ENCODE measurements around the gene P3H2. TPM values are rescaled to one million over a fixed set of nuclear protein-coding genes. Genes with fewer than 3 reads are reported as not detected.

The P3H2 gene
- total and polyA plus RNA-seq, 2 experiments from 2014 or later, result 8.2 to 24.2 TPM

DNA sequence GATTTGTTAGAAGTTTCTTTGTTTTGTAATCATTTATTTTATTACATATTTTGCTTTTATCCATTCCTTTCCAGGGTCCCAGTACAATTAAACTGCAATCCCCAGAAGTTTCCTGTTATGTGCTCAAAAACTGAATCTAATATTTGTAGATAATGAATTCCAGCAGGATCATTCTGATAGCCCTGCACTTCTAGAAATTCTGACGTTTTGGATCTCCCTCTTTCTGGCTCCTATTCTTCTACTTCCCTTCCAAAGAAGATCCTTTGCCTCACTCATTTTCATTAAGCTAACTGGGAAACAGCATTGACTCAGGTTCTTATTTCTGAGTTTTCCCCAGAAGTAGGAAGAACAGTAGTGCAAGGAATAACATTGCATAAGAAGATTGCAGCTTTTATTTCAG, 9.9 kb downstream of the P3H2 start:
- Histone ChIP-seq H2AFZ (no peak overlapping the region), H3K79me2 (replicated peaks; ENCODE audit: insufficient read depth) (peaks cover 5% of the 10 kb centered on the region; the same call in 1 of the 2 replicates), H3K36me3 (ENCODE audit: insufficient read depth) (no peaks in the 10 kb centered on the region; the same call in 1 of the 2 replicates), H3K4me1 (ENCODE audit: insufficient read depth) (no peaks in the 10 kb centered on the region), H3K9me2 (ENCODE audit: insufficient read depth) (no peaks in the 10 kb centered on the region), H3K27me3 (ENCODE audit: insufficient read depth) (no peaks in the 10 kb centered on the region), H3K4me2 (no peak overlapping the region), H4K20me1 (replicated peaks; ENCODE audit: insufficient read depth) (no peaks in the 10 kb centered on the region), H3F3A (replicated peaks; ENCODE audit: low read depth) (no peaks in the 10 kb centered on the region), H3K4me3 (no peak overlapping the region), H3K27ac (ENCODE audit: low read depth) (no peak overlapping the region)
- Mint-ChIP-seq H3K36me3 (ENCODE audit: low read depth) (peaks cover 14% of the 10 kb centered on the region), H3K4me3 (no peak overlapping the region), H3K4me1 (peaks cover 16% of the 10 kb centered on the region; the same call in 2 of the 3 replicates), H3K9me3 (no peaks in the 10 kb centered on the region; the same call in 2 of the 3 replicates), H3K27ac (no peak overlapping the region), H3K27me3 (ENCODE audit: insufficient read depth, low read depth, poor library complexity) (no peaks in the 10 kb centered on the region)
- TF ChIP-seq, protein P1, sequence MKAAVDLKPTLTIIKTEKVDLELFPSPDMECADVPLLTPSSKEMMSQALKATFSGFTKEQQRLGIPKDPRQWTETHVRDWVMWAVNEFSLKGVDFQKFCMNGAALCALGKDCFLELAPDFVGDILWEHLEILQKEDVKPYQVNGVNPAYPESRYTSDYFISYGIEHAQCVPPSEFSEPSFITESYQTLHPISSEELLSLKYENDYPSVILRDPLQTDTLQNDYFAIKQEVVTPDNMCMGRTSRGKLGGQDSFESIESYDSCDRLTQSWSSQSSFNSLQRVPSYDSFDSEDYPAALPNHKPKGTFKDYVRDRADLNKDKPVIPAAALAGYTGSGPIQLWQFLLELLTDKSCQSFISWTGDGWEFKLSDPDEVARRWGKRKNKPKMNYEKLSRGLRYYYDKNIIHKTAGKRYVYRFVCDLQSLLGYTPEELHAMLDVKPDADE (IDR thresholded peaks at IDR 0.05), result no peak
- TF ChIP-seq ZNF114 (CRISPR knock-in tag; IDR thresholded peaks at IDR 0.05), result no peak
- TF ChIP-seq POLR2AphosphoS5 (IDR thresholded peaks at IDR 0.05; ENCODE audit: low read depth), result no peak
- ATAC-seq (no peak), DNase-seq (ENCODE audit: low spot score) (no peak)

DNA sequence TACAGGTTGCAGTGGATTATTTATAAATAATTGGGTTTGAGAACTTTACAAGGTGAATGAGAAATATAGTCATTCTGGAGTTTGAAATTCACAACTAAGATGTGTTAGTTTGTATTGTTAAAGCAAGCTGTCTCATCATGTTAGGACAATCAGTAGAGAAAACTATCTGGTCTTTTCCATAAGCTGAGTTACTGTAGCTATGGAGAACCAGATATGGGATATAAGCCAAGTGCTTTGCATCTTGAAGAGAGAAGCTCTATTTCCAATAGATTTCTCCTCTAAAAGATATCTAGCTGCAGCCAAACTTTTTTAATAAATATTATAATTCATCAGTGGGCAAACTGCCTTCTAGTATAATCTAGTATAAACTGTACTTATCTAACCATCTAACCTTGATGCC, 11.3 kb downstream of the P3H2 start:
- no peak overlapping the region for H3K4me3 Mint-ChIP-seq
- H3K27me3 Mint-ChIP-seq (ENCODE audit: insufficient read depth, low read depth, poor library complexity), result no peaks in the 10 kb centered on the region
- no peaks in the 10 kb centered on the region for H4K20me1 ChIP-seq (replicated peaks; ENCODE audit: insufficient read depth)
- ATAC-seq (no peak), DNase-seq (ENCODE audit: low spot score) (no peak)
- no peaks in the 10 kb centered on the region for H3K4me1 ChIP-seq (ENCODE audit: insufficient read depth)
- H3K36me3 Mint-ChIP-seq (ENCODE audit: low read depth), result peaks cover 12% of the 10 kb centered on the region
- peaks cover 9% of the 10 kb centered on the region; the same call in 2 of the 3 replicates for H3K4me1 Mint-ChIP-seq
- no peak overlapping the region for H2AFZ ChIP-seq
- no peak overlapping the region for H3K27ac Mint-ChIP-seq
- peaks cover 1% of the 10 kb centered on the region; the same call in 1 of the 2 replicates for H3K79me2 ChIP-seq (replicated peaks; ENCODE audit: insufficient read depth)
- no peaks in the 10 kb centered on the region for H3K9me2 ChIP-seq (ENCODE audit: insufficient read depth)
- H3K27me3 ChIP-seq (ENCODE audit: insufficient read depth), result no peaks in the 10 kb centered on the region
- H3K4me2 ChIP-seq, result no peak overlapping the region
- H3K36me3 ChIP-seq (ENCODE audit: insufficient read depth), result no peaks in the 10 kb centered on the region; the same call in 1 of the 2 replicates
- H3K4me3 ChIP-seq, result no peak overlapping the region
- no peak overlapping the region for H3K27ac ChIP-seq (ENCODE audit: low read depth)
- no peaks in the 10 kb centered on the region; the same call in 2 of the 3 replicates for H3K9me3 Mint-ChIP-seq
- no peaks in the 10 kb centered on the region for H3F3A ChIP-seq (replicated peaks; ENCODE audit: low read depth)
- TF ChIP-seq, protein P2, sequence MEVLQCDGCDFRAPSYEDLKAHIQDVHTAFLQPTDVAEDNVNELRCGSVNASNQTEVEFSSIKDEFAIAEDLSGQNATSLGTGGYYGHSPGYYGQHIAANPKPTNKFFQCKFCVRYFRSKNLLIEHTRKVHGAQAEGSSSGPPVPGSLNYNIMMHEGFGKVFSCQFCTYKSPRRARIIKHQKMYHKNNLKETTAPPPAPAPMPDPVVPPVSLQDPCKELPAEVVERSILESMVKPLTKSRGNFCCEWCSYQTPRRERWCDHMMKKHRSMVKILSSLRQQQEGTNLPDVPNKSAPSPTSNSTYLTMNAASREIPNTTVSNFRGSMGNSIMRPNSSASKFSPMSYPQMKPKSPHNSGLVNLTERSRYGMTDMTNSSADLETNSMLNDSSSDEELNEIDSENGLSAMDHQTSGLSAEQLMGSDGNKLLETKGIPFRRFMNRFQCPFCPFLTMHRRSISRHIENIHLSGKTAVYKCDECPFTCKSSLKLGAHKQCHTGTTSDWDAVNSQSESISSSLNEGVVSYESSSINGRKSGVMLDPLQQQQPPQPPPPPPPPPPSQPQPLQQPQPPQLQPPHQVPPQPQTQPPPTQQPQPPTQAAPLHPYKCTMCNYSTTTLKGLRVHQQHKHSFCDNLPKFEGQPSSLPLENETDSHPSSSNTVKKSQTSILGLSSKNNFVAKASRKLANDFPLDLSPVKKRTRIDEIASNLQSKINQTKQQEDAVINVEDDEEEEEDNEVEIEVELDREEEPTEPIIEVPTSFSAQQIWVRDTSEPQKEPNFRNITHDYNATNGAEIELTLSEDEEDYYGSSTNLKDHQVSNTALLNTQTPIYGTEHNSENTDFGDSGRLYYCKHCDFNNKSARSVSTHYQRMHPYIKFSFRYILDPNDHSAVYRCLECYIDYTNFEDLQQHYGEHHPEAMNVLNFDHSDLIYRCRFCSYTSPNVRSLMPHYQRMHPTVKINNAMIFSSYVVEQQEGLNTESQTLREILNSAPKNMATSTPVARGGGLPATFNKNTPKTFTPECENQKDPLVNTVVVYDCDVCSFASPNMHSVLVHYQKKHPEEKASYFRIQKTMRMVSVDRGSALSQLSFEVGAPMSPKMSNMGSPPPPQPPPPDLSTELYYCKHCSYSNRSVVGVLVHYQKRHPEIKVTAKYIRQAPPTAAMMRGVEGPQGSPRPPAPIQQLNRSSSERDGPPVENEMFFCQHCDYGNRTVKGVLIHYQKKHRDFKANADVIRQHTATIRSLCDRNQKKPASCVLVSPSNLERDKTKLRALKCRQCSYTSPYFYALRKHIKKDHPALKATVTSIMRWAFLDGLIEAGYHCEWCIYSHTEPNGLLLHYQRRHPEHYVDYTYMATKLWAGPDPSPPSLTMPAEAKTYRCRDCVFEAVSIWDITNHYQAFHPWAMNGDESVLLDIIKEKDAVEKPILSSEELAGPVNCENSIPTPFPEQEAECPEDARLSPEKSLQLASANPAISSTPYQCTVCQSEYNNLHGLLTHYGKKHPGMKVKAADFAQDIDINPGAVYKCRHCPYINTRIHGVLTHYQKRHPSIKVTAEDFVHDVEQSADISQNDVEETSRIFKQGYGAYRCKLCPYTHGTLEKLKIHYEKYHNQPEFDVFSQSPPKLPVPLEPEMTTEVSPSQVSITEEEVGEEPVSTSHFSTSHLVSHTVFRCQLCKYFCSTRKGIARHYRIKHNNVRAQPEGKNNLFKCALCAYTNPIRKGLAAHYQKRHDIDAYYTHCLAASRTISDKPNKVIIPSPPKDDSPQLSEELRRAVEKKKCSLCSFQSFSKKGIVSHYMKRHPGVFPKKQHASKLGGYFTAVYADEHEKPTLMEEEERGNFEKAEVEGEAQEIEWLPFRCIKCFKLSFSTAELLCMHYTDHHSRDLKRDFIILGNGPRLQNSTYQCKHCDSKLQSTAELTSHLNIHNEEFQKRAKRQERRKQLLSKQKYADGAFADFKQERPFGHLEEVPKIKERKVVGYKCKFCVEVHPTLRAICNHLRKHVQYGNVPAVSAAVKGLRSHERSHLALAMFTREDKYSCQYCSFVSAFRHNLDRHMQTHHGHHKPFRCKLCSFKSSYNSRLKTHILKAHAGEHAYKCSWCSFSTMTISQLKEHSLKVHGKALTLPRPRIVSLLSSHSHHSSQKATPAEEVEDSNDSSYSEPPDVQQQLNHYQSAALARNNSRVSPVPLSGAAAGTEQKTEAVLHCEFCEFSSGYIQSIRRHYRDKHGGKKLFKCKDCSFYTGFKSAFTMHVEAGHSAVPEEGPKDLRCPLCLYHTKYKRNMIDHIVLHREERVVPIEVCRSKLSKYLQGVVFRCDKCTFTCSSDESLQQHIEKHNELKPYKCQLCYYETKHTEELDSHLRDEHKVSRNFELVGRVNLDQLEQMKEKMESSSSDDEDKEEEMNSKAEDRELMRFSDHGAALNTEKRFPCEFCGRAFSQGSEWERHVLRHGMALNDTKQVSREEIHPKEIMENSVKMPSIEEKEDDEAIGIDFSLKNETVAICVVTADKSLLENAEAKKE (CRISPR knock-in tag; IDR thresholded peaks at IDR 0.05), result no peak
- TF ChIP-seq, protein P3, sequence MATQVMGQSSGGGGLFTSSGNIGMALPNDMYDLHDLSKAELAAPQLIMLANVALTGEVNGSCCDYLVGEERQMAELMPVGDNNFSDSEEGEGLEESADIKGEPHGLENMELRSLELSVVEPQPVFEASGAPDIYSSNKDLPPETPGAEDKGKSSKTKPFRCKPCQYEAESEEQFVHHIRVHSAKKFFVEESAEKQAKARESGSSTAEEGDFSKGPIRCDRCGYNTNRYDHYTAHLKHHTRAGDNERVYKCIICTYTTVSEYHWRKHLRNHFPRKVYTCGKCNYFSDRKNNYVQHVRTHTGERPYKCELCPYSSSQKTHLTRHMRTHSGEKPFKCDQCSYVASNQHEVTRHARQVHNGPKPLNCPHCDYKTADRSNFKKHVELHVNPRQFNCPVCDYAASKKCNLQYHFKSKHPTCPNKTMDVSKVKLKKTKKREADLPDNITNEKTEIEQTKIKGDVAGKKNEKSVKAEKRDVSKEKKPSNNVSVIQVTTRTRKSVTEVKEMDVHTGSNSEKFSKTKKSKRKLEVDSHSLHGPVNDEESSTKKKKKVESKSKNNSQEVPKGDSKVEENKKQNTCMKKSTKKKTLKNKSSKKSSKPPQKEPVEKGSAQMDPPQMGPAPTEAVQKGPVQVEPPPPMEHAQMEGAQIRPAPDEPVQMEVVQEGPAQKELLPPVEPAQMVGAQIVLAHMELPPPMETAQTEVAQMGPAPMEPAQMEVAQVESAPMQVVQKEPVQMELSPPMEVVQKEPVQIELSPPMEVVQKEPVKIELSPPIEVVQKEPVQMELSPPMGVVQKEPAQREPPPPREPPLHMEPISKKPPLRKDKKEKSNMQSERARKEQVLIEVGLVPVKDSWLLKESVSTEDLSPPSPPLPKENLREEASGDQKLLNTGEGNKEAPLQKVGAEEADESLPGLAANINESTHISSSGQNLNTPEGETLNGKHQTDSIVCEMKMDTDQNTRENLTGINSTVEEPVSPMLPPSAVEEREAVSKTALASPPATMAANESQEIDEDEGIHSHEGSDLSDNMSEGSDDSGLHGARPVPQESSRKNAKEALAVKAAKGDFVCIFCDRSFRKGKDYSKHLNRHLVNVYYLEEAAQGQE (IDR thresholded peaks at IDR 0.05; ENCODE audit: unreplicated experiment), result no peak
- TF ChIP-seq EZH2 (IDR thresholded peaks at IDR 0.05; ENCODE audit: low read depth, unreplicated experiment), result no peak
- TF ChIP-seq JUNB (IDR thresholded peaks at IDR 0.05; ENCODE audit: unreplicated experiment), result no peak
- TF ChIP-seq STAT1 (IDR thresholded peaks at IDR 0.05; ENCODE audit: unreplicated experiment), result no peak
- no peak for TF ChIP-seq EZH2phosphoT487 (IDR thresholded peaks at IDR 0.05; ENCODE audit: unreplicated experiment)
- TF ChIP-seq CREB1 (CRISPR knock-in tag; IDR thresholded peaks at IDR 0.05; ENCODE audit: low read depth), result no peak
- no peak for TF ChIP-seq ZNF114 (CRISPR knock-in tag; IDR thresholded peaks at IDR 0.05)

Measured in GM23338 (cell line).